GM23338 (cell line): ENCODE results near the gene ESR1. TPM values are rescaled to one million over a fixed set of nuclear protein-coding genes. Genes with fewer than 3 reads are reported as not detected.

Source experiments
- ATAC-seq: fragments of 200-7000 bp; cut with Tn5 transposase; 3 replicates; pipeline ENCODE4 v1.9.1; 2020
- DNase-seq: peaks from one replicate; pipeline ENCODE4 v3.0.0-alpha.2; 2015; ENCODE audit warnings: low spot score
- H2AFZ ChIP-seq: fragments of 200-600 bp; sonication (generic); 2 replicates; pipeline ENCODE4 v1.8.0; 2016; ENCODE audit warnings: antibody characterized with exemption, mild to moderate bottlenecking, moderate library complexity
- H3F3A ChIP-seq: fragments of 200-600 bp; sonication (generic); replicated peaks from 2 replicates; pipeline ENCODE4 v1.8.0; 2017; ENCODE audit warnings: antibody characterized with exemption, mixed run types, low read depth
- H3K27ac ChIP-seq: fragments of 200-600 bp; sonication (generic); 2 replicates; pipeline ENCODE4 v1.6.1; 2016; ENCODE audit warnings: low read depth
- H3K27me3 ChIP-seq: fragments of 200-600 bp; sonication (generic); 2 replicates; pipeline ENCODE4 v1.8.0; 2016; ENCODE audit warnings: mild to moderate bottlenecking, mixed run types, moderate library complexity; ENCODE audit not compliant: insufficient read depth
- H3K36me3 ChIP-seq: fragments of 200-600 bp; sonication (generic); 2 replicates; pipeline ENCODE4 v1.8.0; 2016; ENCODE audit warnings: mild to moderate bottlenecking; ENCODE audit not compliant: insufficient read depth
- H3K4me1 ChIP-seq: fragments of 200-600 bp; sonication (generic); 2 replicates; pipeline ENCODE4 v1.8.0; 2016; ENCODE audit warnings: mild to moderate bottlenecking, moderate library complexity; ENCODE audit not compliant: insufficient read depth
- H3K4me2 ChIP-seq: fragments of 200-600 bp; sonication (generic); 2 replicates; pipeline ENCODE4 v1.7.1; 2017; ENCODE audit warnings: mixed run types
- H3K4me3 ChIP-seq: fragments of 200-600 bp; sonication (generic); 2 replicates; pipeline ENCODE4 v1.6.1; 2016; ENCODE audit warnings: mixed run types
- H3K79me2 ChIP-seq: fragments of 200-600 bp; sonication (generic); replicated peaks from 2 replicates; pipeline ENCODE4 v1.8.0; 2017; ENCODE audit warnings: mild to moderate bottlenecking; ENCODE audit not compliant: insufficient read depth
- H3K9me2 ChIP-seq: fragments of 200-600 bp; sonication (generic); 2 replicates; pipeline ENCODE4 v1.8.0; 2017; ENCODE audit not compliant: insufficient read depth
- H4K20me1 ChIP-seq: fragments of 200-600 bp; sonication (generic); replicated peaks from 2 replicates; pipeline ENCODE4 v1.8.0; 2017; ENCODE audit warnings: mild to moderate bottlenecking; ENCODE audit not compliant: insufficient read depth
- H3K27ac Mint-ChIP-seq: 2 replicates; pipeline ENCODE4 v1.8.0; 2020; ENCODE audit warnings: inconsistent platforms, mild to moderate bottlenecking, moderate library complexity, mixed read lengths
- H3K27me3 Mint-ChIP-seq: 3 replicates; pipeline ENCODE4 v1.8.0; 2022; ENCODE audit warnings: low read depth, mild to moderate bottlenecking, moderate library complexity, mixed read lengths, inconsistent platforms; ENCODE audit not compliant: insufficient read depth, poor library complexity
- H3K36me3 Mint-ChIP-seq: 3 replicates; pipeline ENCODE4 v1.8.0; 2021; ENCODE audit warnings: low read depth, mild to moderate bottlenecking, inconsistent platforms, moderate library complexity, mixed read lengths
- H3K4me1 Mint-ChIP-seq: 3 replicates; pipeline ENCODE4 v1.8.0; 2020; ENCODE audit warnings: mild to moderate bottlenecking, inconsistent platforms, mixed read lengths
- H3K4me3 Mint-ChIP-seq: 3 replicates; pipeline ENCODE4 v1.8.0; 2021; ENCODE audit warnings: moderate library complexity, mild to moderate bottlenecking, inconsistent platforms, mixed read lengths
- H3K9me3 Mint-ChIP-seq: 3 replicates; pipeline ENCODE4 v1.8.0; 2020; ENCODE audit warnings: moderate library complexity, mild to moderate bottlenecking, inconsistent platforms, mixed read lengths
- CREB1 ChIP-seq: fragments of 250-450 bp; sonication (Bioruptor Pico); IDR thresholded peaks from 2 replicates; pipeline ENCODE4 v1.5.0; 2020; ENCODE audit warnings: low read depth, mild to moderate bottlenecking, moderate library complexity
- CTCF ChIP-seq, 2 experiments: fragments of 200-600 bp in 1 of 2; sonication (generic) in 1 of 2; conservative IDR thresholded peaks; 2 replicates each; pipeline versions ENCODE4 v1.5.1 to v1.6.1; 2016 to 2017; ENCODE audit warnings: antibody characterized with exemption in 2 of 2, low read depth in 2 of 2, mild to moderate bottlenecking in 2 of 2, moderate library complexity in 1 of 2
- EZH2 ChIP-seq: fragments of 200-600 bp; sonication (generic); IDR thresholded peaks from one replicate; pipeline ENCODE4 v1.8.0; 2017; ENCODE audit warnings: antibody characterized with exemption, mild to moderate bottlenecking, low read depth; ENCODE audit not compliant: unreplicated experiment
- EZH2phosphoT487 ChIP-seq: fragments of 200-600 bp; sonication (generic); IDR thresholded peaks from one replicate; pipeline ENCODE4 v1.8.1; 2018; ENCODE audit warnings: antibody characterized with exemption; ENCODE audit not compliant: unreplicated experiment
- NANOG ChIP-seq: IDR thresholded peaks from 2 replicates; pipeline ENCODE4 v1.6.1; 2016; ENCODE audit warnings: antibody characterized with exemption, borderline replicate concordance
- POLR2AphosphoS5 ChIP-seq: IDR thresholded peaks from 2 replicates; pipeline ENCODE4 v1.6.1; 2016; ENCODE audit warnings: antibody characterized with exemption, low read depth
- STAT1 ChIP-seq: IDR thresholded peaks from one replicate; pipeline ENCODE4 v1.6.1; 2016; ENCODE audit warnings: antibody characterized with exemption; ENCODE audit not compliant: unreplicated experiment
- ZNF114 ChIP-seq: fragments of 250-450 bp; sonication (Bioruptor Pico); IDR thresholded peaks from 2 replicates; pipeline ENCODE4 v1.5.0; 2020; ENCODE audit warnings: mild to moderate bottlenecking, moderate library complexity
- ZNF331 ChIP-seq: fragments of 250-450 bp; sonication (Bioruptor Pico); IDR thresholded peaks from 2 replicates; pipeline ENCODE4 v1.5.0; 2020; ENCODE audit warnings: low read depth, mild to moderate bottlenecking, moderate library complexity
- polyA plus RNA-seq: library from polyadenylated mRNA; unstranded; fragments of >200 nt; fragmentation: Nextera tagmentation; extraction: Ambion mirVana; gene quantifications from 2 replicates; pipeline ENCODE4 v1.2.1, GENCODE V29; 2016
- total RNA-seq: library from RNA; depleted of rRNA; stranded (reverse); fragments of >200 nt; shearing (Covaris generic); gene quantifications from 2 replicates; pipeline ENCODE4 v1.2.3, GENCODE V29; 2014
- TF ChIP-seq, protein P1 (sequence below): IDR thresholded peaks from one replicate; pipeline ENCODE4 v1.6.1; 2018; ENCODE audit warnings: antibody characterized with exemption; ENCODE audit not compliant: unreplicated experiment

The ESR1 gene
- total and polyA plus RNA-seq, 2 experiments from 2014 or later, result 0.94 TPM; not detected in 1

GRCh38 chr6:152023613-152024012 lies 216.1 kb downstream of the ESR1 start:
- no peaks in the 10 kb centered on the region for H3K79me2 ChIP-seq

More at GRCh38 chr6:152023613-152024012, 216.1 kb downstream of the ESR1 start:
- Histone ChIP-seq H3K27ac (no peak overlapping the region), H3K27me3 (no peaks in the 10 kb centered on the region), H2AFZ (no peak overlapping the region), H3K4me2 (no peak overlapping the region), H3K4me3 (no peak overlapping the region), H3K9me2 (no peaks in the 10 kb centered on the region; the same call in 1 of the 2 replicates), H3K36me3 (0 out of 2 replicates have a peak, but pooled peaks cover 9% of the 10 kb centered on the region), H3F3A (no peaks in the 10 kb centered on the region), H3K4me1 (no peaks in the 10 kb centered on the region), H4K20me1 (no peaks in the 10 kb centered on the region)
- no peak overlapping the region for H3K4me3 Mint-ChIP-seq
- no peaks in the 10 kb centered on the region for H3K27me3 Mint-ChIP-seq
- peaks cover 27% of the 10 kb centered on the region for H3K9me3 Mint-ChIP-seq
- H3K36me3 Mint-ChIP-seq, result peaks cover 13% of the 10 kb centered on the region; the same call in 2 of the 3 replicates
- no peak overlapping the region for H3K27ac Mint-ChIP-seq
- TF ChIP-seq EZH2phosphoT487, result no peak
- TF ChIP-seq ZNF331, result no peak
- TF ChIP-seq NANOG, result no peak
- no peak for TF ChIP-seq POLR2AphosphoS5
- TF ChIP-seq ZNF114 (CRISPR knock-in tag), result no peak
- no peak for TF ChIP-seq CTCF (conservative IDR thresholded peaks at IDR 0.05; ENCODE audit: low read depth in 2 of 2)
- TF ChIP-seq CREB1 (CRISPR knock-in tag), result no peak
- TF ChIP-seq, protein P1, sequence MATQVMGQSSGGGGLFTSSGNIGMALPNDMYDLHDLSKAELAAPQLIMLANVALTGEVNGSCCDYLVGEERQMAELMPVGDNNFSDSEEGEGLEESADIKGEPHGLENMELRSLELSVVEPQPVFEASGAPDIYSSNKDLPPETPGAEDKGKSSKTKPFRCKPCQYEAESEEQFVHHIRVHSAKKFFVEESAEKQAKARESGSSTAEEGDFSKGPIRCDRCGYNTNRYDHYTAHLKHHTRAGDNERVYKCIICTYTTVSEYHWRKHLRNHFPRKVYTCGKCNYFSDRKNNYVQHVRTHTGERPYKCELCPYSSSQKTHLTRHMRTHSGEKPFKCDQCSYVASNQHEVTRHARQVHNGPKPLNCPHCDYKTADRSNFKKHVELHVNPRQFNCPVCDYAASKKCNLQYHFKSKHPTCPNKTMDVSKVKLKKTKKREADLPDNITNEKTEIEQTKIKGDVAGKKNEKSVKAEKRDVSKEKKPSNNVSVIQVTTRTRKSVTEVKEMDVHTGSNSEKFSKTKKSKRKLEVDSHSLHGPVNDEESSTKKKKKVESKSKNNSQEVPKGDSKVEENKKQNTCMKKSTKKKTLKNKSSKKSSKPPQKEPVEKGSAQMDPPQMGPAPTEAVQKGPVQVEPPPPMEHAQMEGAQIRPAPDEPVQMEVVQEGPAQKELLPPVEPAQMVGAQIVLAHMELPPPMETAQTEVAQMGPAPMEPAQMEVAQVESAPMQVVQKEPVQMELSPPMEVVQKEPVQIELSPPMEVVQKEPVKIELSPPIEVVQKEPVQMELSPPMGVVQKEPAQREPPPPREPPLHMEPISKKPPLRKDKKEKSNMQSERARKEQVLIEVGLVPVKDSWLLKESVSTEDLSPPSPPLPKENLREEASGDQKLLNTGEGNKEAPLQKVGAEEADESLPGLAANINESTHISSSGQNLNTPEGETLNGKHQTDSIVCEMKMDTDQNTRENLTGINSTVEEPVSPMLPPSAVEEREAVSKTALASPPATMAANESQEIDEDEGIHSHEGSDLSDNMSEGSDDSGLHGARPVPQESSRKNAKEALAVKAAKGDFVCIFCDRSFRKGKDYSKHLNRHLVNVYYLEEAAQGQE, result no peak
- no peak for TF ChIP-seq EZH2
- TF ChIP-seq STAT1, result no peak
- DNase-seq, result no peak
- no peaks in the 10 kb centered on the region for H3K4me1 Mint-ChIP-seq
- ATAC-seq, result no peak
